Uterus (tissue), 4 donors: Measurements from ENCODE around the gene OTOP2. TPM values are rescaled to one million over a fixed set of nuclear protein-coding genes. Genes with fewer than 3 reads are reported as not detected.

Experiments
- DNase-seq, 2 donors: peaks; one replicate each; pipeline ENCODE4 v3.0.0-alpha.2; 2019 to 2020
- H3K27ac ChIP-seq, 2 donors: fragments of 200-600 bp; sonication (generic); 1 replicate in 1 of 2; 2 replicates in 1 of 2; pipeline ENCODE4 v1.5.1; 2016 to 2018
- H3K27me3 ChIP-seq, 2 donors: fragments of 200-600 bp; sonication (generic); one replicate each; pipeline ENCODE4 v1.5.1; 2018 to 2019; ENCODE audit warnings: control low read depth in 1 of 2
- H3K36me3 ChIP-seq, 2 donors: fragments of 200-600 bp; sonication (generic); one replicate each; pipeline ENCODE4 v1.5.1; 2019; ENCODE audit warnings: control low read depth in 1 of 2
- H3K4me1 ChIP-seq, 2 donors: fragments of 200-600 bp; sonication (generic); one replicate each; pipeline ENCODE4 v1.5.1; 2018 to 2019; ENCODE audit warnings: control low read depth in 1 of 2
- H3K4me3 ChIP-seq, 2 donors: fragments of 200-600 bp; sonication (generic); 1 replicate in 1 of 2; 2 replicates in 1 of 2; pipeline ENCODE4 v1.5.1; 2018 to 2019; ENCODE audit warnings: mild to moderate bottlenecking in 1 of 2
- H3K9me3 ChIP-seq, 2 donors: fragments of 200-600 bp; sonication (generic); one replicate each; pipeline ENCODE4 v1.5.1; 2019; ENCODE audit warnings: control low read depth in 1 of 2
- POLR2A ChIP-seq, 2 donors: fragments of 450-650 bp; IDR thresholded peaks; one replicate each; pipeline ENCODE4 v1.6.1; 2016; ENCODE audit warnings: antibody characterized with exemption in 2 of 2, mild to moderate bottlenecking in 1 of 2, moderate library complexity in 1 of 2
- intact Hi-C: fragments of 100-400 bp; cut with DNase I; formaldehyde crosslinking; loops from one replicate; pipeline ENCODE4 v1.15.1; 2023; ENCODE audit warnings: low total_unique reads
- total RNA-seq, 4 donors: library from RNA; depleted of rRNA in 3 of 4; stranded (reverse); fragments of >200 nt in 3 of 4; gene quantifications; one replicate each; pipeline versions ENCODE4 v1.1.0 to v1.2.4, GENCODE V29; 2014 to 2023
- TF ChIP-seq, protein P1 (sequence below), 4 experiments: fragments of 200-600 bp in 2 of 4; fragments of 450-650 bp in 2 of 4; sonication (generic) in 2 of 4; IDR thresholded peaks; one replicate each; pipeline ENCODE4 v1.5.1; 2016 to 2019; ENCODE audit warnings: antibody characterized with exemption in 4 of 4, mild to moderate bottlenecking in 2 of 4, moderate library complexity in 1 of 4
- donor health status: DM: yes; HTN: yes; CAD: no.

The OTOP2 gene
- total RNA-seq, 4 donors from 2014 or later = 0.46 TPM; not detected in 3

GRCh38 chr17:74972973-74973328, 48.9 kb downstream of the OTOP2 start:
- DNase-seq = no peak
- peaks cover 0 to 4% of the 10 kb centered on the region in 2 donors for H3K27me3 ChIP-seq
- H3K9me3 ChIP-seq = no peaks in the 10 kb centered on the region
- H3K4me3 ChIP-seq = peak overlapping the region; percentile 21 to 32
- intact Hi-C loops = no loop called here
- no peak for TF ChIP-seq POLR2A (IDR thresholded peaks at IDR 0.05)
- TF ChIP-seq, protein P1, sequence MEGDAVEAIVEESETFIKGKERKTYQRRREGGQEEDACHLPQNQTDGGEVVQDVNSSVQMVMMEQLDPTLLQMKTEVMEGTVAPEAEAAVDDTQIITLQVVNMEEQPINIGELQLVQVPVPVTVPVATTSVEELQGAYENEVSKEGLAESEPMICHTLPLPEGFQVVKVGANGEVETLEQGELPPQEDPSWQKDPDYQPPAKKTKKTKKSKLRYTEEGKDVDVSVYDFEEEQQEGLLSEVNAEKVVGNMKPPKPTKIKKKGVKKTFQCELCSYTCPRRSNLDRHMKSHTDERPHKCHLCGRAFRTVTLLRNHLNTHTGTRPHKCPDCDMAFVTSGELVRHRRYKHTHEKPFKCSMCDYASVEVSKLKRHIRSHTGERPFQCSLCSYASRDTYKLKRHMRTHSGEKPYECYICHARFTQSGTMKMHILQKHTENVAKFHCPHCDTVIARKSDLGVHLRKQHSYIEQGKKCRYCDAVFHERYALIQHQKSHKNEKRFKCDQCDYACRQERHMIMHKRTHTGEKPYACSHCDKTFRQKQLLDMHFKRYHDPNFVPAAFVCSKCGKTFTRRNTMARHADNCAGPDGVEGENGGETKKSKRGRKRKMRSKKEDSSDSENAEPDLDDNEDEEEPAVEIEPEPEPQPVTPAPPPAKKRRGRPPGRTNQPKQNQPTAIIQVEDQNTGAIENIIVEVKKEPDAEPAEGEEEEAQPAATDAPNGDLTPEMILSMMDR (IDR thresholded peaks at IDR 0.05) = no peak
- H3K36me3 ChIP-seq = no peaks in the 10 kb centered on the region
- H3K4me1 ChIP-seq = peaks cover 0 to 11% of the 10 kb centered on the region in 2 donors
- no peak overlapping the region for H3K27ac ChIP-seq

DNA sequence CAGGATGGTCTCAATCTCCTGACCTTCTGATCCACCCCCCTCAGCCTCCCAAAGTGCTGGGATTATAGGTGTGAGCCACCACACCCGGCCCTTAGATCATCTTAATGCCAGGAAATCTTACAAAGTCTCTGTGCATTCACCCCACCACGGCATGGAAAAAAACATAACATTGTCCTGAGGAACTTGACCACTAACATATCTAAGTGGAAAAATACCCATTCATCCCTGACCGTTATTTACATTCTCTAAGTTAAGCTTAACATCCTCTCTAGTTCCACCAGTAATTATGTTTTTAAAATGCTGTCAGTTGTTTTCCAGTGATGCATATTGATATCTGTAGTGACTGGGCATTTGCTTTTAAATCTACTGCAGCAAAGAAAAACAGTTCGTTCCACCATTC, 51.9 kb downstream of the OTOP2 start:
- intact Hi-C loops = no loop called here
- no peak for TF ChIP-seq POLR2A (IDR thresholded peaks at IDR 0.05)
- TF ChIP-seq, protein P1 (IDR thresholded peaks at IDR 0.05) = no peak

DNA sequence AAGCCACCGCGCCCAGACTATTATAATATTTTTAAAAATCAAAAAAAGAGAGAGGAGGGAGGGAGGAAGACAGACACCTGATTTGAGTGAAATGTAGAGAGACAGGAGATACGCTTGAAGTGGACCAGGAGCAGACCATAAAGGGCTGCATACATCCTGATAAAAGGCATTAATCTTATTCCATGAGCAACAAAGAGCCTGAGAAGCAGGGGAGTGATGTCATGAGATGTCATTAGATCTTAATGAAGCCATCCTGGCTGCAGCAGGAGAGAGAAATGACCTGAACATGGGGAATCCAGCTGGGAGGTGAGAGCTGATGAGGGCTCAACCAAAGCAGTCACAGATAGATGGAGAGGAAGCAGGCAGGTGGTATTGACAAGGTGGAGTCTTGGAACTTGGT, 53.7 kb downstream of the OTOP2 start:
- intact Hi-C loops = no loop called here
- H3K27ac ChIP-seq = no peak overlapping the region

More for the DNA sequence above, 51.9 kb downstream of the OTOP2 start:
- Histone ChIP-seq H3K27ac (no peak overlapping the region), H3K36me3 (no peaks in the 10 kb centered on the region), H3K27me3 (peaks cover 0 to 4% of the 10 kb centered on the region in 2 donors), H3K4me3 (no peak overlapping the region), H3K9me3 (no peaks in the 10 kb centered on the region), H3K4me1 (peaks cover 0 to 11% of the 10 kb centered on the region in 2 donors)
- no peak for DNase-seq

GRCh38 chr17:74978240-74978639, 54.2 kb downstream of the OTOP2 start:
- no peaks in the 10 kb centered on the region for H3K9me3 ChIP-seq
- H3K4me3 ChIP-seq = no peak overlapping the region
- H3K4me1 ChIP-seq = peaks cover 0 to 5% of the 10 kb centered on the region in 2 donors
- H3K27me3 ChIP-seq = no peaks in the 10 kb centered on the region
- H3K36me3 ChIP-seq = no peaks in the 10 kb centered on the region
- intact Hi-C loops = no loop called here
- no peak overlapping the region for H3K27ac ChIP-seq
- DNase-seq = no peak
- no peak for TF ChIP-seq POLR2A (IDR thresholded peaks at IDR 0.05)
- TF ChIP-seq, protein P1 (IDR thresholded peaks at IDR 0.05) = no peak

More for the DNA sequence above, 53.7 kb downstream of the OTOP2 start:
- no peak for TF ChIP-seq POLR2A (IDR thresholded peaks at IDR 0.05)
- TF ChIP-seq, protein P1 (IDR thresholded peaks at IDR 0.05) = no peak
- no peak overlapping the region for H3K4me3 ChIP-seq
- DNase-seq = no peak
- no peaks in the 10 kb centered on the region for H3K9me3 ChIP-seq
- no peaks in the 10 kb centered on the region for H3K36me3 ChIP-seq
- H3K27me3 ChIP-seq = no peaks in the 10 kb centered on the region
- H3K4me1 ChIP-seq = peaks cover 0 to 6% of the 10 kb centered on the region in 2 donors

DNA sequence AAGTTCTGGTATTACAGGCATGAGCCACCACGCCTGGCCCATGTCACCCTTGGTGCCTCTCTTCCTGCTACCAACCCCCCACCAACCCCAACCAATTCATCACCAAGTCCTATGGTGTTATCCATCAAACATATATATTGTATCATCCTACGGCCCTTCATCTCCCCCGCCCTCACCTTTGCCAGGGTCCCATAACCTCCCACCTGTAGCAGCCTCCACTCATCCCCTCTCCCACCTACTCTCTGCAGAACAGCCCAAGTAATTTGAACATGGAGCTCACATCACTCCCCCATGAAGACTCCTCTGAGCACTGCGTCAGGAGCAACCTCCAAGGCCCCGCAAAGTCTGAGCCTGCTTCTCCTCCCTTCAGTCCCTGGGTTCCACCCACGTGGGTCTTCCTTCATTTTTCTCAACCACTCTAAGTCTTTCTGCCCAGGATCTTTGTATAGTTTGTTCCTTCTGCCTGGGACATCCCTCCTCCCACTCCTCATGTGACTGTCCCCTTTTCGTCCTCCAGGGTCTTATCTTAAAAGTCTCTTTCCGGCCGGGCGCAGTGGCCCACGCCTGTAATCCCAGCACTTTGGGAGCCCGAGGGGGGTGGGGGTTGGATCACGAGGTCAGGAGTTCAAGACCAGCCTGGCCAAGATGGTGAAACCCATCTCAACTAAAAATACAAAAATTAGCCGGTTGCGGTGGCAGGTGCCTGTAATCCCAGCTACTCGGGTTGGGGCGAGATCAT, 55.5 kb downstream of the OTOP2 start:
- no peak for DNase-seq
- intact Hi-C loops = no loop called here
- H3K4me1 ChIP-seq = peaks cover 0 to 5% of the 10 kb centered on the region in 2 donors
- no peak overlapping the region for H3K4me3 ChIP-seq
- no peaks in the 10 kb centered on the region for H3K36me3 ChIP-seq
- TF ChIP-seq POLR2A (IDR thresholded peaks at IDR 0.05) = no peak
- TF ChIP-seq, protein P1 (IDR thresholded peaks at IDR 0.05) = no peak
- H3K27ac ChIP-seq = no peak overlapping the region
- H3K27me3 ChIP-seq = no peaks in the 10 kb centered on the region
- no peaks in the 10 kb centered on the region for H3K9me3 ChIP-seq
